Choroid plexus epithelial cell (primary cell): ENCODE results near the gene APMAP.
"Not testable (repeated sequence)": the region's sequence is repeated elsewhere in the genome, so short reads cannot be mapped to it uniquely, and the experiment has no call there.

Experiments
- DNase-seq: peaks from one replicate; pipeline ENCODE4 v3.0.0-alpha.2; 2010; ENCODE audit warnings: low read depth
- H3K4me3 ChIP-seq: 2 replicates; pipeline ENCODE4 v1.5.1; 2011; ENCODE audit warnings: low read depth, mild to moderate bottlenecking, control low read depth, low read length, moderate library complexity
- TF ChIP-seq, protein P1 (sequence below): conservative IDR thresholded peaks from 2 replicates; pipeline ENCODE4 v1.5.1; 2011; ENCODE audit warnings: low read depth, mild to moderate bottlenecking, control low read depth, inconsistent platforms, low read length, moderate library complexity

APMAP gene

DNA sequence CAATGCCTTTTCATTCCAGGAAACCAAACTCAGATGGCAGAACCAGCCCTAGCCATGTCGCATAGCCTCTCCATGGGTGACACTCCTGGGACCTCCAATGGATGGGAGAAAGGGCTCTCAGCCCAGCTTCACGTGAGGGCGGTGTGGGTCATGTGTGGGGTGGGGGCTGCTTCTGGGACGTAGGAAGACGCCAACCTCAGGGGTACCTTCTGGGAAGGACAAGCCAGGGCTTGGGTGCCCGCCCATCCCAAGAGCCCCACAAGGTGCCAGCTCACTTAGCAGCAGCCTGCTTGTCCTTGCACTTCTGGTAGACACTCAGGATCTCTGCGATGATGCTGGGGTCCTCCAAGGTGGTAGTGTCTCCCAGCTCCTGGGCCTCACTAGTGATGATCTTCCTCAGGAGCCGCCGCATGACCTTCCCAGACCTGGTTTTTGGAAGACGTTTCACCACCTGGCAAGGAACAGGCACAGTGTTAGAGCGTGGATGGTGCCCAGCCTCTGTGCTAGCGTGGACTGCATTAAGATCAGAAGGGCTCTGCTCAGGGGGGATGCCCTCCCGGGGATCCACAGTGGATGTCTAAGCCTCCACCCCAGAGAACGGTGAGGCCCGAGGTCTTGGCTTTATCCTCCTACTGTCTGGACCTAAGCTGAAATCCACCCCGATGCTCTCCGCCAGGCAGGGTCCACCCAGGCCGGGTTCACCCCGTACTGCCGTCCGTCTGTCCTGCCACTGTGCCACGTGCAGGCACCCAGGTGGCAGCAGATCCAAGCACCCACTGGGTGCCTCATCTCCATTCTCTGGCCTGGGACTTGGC is 15.1 kb upstream of the APMAP start:
- TF ChIP-seq, protein P1, sequence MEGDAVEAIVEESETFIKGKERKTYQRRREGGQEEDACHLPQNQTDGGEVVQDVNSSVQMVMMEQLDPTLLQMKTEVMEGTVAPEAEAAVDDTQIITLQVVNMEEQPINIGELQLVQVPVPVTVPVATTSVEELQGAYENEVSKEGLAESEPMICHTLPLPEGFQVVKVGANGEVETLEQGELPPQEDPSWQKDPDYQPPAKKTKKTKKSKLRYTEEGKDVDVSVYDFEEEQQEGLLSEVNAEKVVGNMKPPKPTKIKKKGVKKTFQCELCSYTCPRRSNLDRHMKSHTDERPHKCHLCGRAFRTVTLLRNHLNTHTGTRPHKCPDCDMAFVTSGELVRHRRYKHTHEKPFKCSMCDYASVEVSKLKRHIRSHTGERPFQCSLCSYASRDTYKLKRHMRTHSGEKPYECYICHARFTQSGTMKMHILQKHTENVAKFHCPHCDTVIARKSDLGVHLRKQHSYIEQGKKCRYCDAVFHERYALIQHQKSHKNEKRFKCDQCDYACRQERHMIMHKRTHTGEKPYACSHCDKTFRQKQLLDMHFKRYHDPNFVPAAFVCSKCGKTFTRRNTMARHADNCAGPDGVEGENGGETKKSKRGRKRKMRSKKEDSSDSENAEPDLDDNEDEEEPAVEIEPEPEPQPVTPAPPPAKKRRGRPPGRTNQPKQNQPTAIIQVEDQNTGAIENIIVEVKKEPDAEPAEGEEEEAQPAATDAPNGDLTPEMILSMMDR = no peak
- DNase-seq = no peak
- H3K4me3 ChIP-seq = no peak overlapping the region

DNA sequence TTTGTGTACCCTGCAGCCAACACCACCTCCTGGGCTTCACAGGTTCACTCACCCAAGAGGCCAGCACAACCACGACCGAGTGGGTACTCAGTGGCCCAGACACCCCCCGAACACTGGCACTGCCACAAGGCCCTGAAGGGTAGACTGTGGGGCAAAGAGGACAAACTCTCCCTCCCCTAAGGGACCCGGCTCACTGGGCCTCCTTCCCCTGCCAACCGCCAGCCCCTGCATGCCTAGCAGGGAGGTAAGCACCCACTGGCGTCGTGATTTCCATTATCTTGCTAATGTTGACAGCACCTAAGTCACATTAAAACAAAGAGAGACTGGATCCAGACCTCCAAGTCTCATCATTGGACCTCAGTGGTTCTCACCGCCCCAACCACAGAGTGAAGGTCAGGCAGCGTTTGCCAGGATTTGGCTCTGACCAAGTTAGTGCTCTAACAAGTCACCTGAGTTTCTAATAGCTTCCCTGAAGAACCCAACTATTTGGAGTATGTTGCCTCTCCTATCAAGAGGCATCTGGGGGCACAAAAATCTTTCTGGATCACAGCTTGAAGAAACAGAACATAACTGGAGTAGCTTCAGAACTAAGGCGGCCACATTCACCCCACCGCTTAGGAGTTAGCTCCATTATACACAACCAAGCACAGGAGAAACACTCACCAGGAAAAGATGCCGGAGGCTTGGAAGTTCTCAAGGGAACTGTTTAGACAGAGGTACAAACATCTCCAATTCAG is 14.0 kb upstream of the APMAP start:
- TF ChIP-seq, protein P1 = no peak
- no peak overlapping the region for H3K4me3 ChIP-seq
- no peak for DNase-seq

DNA sequence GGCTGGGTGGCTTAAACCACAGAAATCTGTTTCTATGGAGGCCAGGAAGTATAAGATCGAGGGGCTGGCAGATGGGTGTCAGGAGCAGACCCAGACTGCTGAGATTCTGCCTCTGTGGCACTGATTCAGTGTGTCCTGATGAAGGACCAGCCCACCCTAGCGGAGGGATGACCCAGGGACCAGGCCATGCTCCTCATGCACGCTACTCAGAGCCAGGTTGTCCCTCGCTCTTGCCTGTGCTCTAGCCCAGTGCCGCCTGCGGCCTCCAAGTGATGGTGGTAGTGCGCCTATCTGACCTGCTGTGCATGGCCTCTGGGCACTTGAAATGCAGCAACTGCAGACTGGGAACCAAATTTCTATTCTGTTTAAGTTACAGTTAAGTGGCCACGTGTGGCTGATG is 13.1 kb upstream of the APMAP start:
- H3K4me3 ChIP-seq = no peak overlapping the region
- DNase-seq = no peak
- TF ChIP-seq, protein P1 = no peak

DNA sequence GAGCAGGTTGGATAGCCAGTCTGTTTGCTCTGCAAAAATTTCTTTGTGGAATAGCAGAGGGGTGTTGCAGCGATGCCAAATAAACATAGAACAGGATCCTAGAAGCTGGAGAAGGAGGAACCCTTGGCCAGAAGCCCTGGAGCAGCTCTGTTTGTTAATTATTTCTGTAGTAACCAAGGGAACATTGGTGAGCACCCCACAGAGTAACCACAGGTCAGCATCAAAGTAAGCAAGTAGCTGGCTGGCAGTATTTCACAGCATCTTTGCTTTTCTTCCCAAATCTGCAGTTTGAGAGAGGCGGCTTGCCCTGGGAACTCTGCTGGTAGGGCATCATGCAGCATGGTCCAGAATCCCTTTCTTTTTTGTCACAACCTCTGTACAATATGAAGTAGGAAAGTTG is 12.7 kb upstream of the APMAP start:
- TF ChIP-seq, protein P1 = no peak

DNA sequence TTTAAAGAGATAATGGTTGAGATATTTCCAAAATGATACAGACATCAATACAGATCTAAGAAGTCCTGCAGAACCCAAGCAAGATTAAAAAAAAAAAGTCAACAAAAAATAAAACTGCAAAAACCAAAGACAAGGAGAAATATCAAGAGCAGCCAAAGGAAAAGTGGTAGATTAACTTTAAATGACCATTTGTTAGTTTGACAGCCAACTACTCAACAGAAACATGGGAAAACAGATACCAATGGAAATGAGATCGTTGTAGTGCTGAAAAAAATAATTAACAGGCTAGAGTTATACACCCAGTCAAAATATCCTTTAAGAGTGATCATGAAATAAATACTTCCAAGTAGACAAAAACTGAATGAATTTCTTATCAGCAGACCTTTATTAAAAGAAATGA is 10.5 kb upstream of the APMAP start:
- no peak overlapping the region for H3K4me3 ChIP-seq
- TF ChIP-seq, protein P1 = no peak
- no peak for DNase-seq

More for the DNA sequence above, 12.7 kb upstream of the APMAP start:
- no peak overlapping the region for H3K4me3 ChIP-seq
- peak; percentile 64 for DNase-seq

DNA sequence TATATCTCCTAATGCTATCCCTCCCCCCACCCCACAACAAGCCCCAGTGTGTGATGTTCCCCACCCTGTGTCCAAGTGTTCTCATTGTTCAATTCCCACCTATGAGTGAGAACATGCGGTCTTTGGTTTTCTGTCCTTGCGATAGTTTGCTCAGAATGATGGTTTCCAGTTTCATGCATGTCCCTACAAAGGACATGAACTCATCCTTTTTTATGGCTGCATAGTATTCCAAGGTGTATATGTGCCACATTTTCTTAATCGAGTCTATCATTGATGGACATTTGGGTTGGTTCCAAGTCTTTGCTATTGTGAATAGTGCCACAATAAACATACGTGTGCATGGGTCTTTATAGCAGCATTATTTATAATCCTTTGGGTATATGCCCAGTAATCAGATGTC is 8.8 kb upstream of the APMAP start:
- H3K4me3 ChIP-seq, DNase-seq: not testable (repeated sequence)

DNA sequence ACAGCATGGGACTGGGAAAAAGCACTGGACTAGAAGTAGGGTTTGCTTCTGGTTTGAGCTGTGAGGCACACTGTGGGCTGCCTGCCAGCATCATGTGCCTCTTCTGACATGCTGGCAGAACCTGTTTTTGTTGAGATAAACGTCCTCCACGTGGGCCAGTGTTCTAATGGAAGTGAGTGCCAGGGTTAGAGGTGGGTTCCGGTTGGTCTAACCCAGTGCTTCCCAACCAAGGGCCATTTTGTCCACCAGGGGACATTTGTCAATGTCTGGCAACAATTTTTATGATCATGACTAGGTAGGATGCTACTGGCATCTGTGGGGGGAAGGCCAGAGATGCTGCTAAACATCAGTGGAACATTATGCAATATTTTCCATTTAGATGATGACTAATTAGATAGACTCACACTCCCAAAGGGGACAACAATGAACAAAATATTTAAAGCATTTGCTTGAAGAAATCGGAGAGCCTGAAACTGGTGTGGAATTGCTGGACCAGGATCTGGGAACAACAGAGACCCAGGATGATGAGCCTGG is 7.8 kb upstream of the APMAP start:
- TF ChIP-seq, protein P1 = peak; percentile 14
- DNase-seq = peak; percentile 75
- H3K4me3 ChIP-seq = no peak overlapping the region
